GM12801 (cell line): Measurements from ENCODE around the gene BBX.

ENCODE experiments used
- CTCF ChIP-seq: IDR thresholded peaks from one replicate; pipeline ENCODE4 v1.5.1; 2011; ENCODE audit warnings: control low read depth; ENCODE audit not compliant: insufficient read length; ENCODE audit errors: extremely low read depth

The BBX gene

GRCh38 chr3:107630779-107631178, 108.0 kb downstream of the BBX start:
- TF ChIP-seq CTCF = no peak

- TF ChIP-seq CTCF = no peak
Observed at GRCh38 chr3:107632576-107632975, 109.8 kb downstream of the BBX start.

- no peak for TF ChIP-seq CTCF
Observed at GRCh38 chr3:107633327-107634098, 110.8 kb downstream of the BBX start.

GRCh38 chr3:107634099-107634489, 111.3 kb downstream of the BBX start:
- no peak for TF ChIP-seq CTCF

DNA sequence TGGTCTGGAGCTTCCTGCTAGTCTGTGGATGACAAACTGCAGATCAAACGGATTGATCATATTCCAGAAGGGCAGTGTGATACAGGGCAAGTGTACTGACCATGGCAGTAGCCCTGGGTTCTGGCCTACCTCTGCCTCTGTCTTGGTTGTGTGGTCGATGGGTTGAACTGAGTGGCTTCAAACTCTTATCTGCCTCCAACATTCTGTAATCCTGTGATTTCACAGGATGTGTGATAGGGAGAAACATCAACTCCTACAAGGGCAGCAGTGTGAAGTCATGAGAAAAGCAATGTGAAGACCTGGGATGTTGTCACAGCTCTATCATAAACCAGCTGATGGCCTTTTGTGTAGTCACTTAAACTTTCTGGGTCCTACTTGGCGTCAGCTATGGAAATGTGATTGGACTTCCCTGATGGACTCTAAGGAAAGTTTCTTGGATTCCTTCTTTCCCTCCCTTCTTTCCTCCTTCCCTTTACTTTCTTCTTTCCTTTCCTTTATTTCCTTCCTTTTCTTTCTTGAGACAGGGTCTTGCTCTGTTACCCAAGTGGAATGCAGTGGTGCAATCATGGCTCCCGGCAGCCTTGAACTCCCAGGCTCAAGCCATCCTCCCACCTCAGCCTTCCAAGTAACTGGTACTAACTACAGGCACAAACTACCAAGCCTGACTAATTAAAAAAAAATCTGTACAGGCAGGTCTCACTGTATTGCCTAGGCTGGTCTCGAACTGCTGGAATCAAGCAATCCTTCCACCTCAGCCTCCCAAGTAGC, 114.8 kb downstream of the BBX start:
- TF ChIP-seq CTCF = no peak

- no peak for TF ChIP-seq CTCF
Observed at GRCh38 chr3:107641572-107642307, 119.0 kb downstream of the BBX start.

DNA sequence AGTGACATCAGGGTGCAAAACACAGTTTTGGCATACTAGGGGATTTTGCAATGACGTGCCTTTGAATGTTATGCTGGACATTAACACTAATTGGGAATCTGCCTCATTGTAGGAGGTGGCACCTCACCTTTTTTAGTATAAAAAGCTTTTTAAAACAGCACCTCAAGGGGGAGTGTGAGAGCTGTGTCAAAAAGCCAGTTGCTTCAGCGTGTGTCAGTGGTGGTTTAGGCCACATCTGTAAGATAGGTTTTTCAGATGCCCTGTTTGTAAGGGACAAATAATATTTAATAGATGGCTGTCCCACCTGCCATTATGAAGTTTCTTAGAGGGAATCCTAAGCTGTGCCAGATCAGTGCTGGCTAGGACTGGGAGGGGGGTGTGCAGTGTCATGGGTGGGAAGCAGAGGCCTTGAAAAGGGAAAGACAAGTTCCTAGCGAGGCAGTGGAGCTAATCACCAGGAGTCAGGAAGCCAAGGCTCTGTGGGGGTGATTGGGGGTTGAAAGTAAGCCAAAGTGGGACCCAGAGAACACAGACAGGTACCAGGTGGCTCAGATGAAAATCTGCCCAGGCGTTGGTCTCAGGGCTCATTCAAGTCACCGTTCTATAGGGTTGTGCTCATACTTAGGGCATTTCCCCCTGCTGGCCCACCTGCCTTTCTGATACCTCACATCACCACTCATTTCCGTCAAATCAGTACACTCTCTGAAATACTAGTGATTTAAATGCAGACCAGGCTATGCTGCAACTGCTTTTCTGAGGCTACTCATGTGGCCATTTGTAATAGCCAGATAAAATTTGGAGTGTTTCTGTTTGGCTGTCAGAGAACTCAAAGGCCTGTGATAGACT, 120.5 kb downstream of the BBX start:
- no peak for TF ChIP-seq CTCF
